ENCODE measurements around the gene CD300E.
"Not testable (repeated sequence)": the region's sequence is repeated elsewhere in the genome, so short reads cannot be mapped to it uniquely, and the experiment has no call there.

Gene CD300E

DNA sequence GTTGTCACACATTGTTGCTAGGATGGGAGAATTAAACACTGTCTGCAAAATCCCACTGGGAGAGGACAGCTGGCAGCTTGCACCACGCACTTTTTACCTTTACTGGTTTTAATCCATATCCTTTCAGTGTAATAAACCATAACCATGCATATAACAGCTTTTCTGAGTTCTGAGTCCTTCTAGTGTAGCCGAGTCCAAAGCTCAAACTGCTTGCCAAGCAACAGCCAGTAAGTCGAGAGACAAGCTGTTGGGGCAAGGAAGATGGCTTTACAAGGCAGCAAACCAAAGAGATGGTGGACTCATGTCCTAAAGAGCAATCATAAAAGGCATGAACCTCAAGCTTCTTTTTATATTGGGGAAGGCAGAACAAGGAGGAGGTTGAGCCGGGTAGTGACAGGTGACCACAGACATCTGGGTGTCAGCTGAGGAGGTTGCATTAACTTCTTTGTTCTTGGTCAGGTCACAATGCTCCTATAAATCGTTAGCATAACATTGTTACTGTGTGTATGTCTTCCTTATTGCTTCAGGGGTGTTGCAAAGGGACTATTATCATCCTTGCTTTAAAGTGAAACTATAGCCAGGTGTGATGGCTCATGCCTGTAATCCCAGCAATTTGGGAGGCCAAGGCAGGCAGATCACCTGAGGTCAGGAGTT lies 48.9 kb downstream of the CD300E start:
- TF ChIP-seq, protein P1, sequence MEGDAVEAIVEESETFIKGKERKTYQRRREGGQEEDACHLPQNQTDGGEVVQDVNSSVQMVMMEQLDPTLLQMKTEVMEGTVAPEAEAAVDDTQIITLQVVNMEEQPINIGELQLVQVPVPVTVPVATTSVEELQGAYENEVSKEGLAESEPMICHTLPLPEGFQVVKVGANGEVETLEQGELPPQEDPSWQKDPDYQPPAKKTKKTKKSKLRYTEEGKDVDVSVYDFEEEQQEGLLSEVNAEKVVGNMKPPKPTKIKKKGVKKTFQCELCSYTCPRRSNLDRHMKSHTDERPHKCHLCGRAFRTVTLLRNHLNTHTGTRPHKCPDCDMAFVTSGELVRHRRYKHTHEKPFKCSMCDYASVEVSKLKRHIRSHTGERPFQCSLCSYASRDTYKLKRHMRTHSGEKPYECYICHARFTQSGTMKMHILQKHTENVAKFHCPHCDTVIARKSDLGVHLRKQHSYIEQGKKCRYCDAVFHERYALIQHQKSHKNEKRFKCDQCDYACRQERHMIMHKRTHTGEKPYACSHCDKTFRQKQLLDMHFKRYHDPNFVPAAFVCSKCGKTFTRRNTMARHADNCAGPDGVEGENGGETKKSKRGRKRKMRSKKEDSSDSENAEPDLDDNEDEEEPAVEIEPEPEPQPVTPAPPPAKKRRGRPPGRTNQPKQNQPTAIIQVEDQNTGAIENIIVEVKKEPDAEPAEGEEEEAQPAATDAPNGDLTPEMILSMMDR (IDR thresholded peaks at IDR 0.05; ENCODE audit: low read depth, low read length, missing control alignments): no peak
- DNase-seq (ENCODE audit: low read depth): no peak
- H3K4me3 ChIP-seq (ENCODE audit: low read depth, low read length): no peak overlapping the region

DNA sequence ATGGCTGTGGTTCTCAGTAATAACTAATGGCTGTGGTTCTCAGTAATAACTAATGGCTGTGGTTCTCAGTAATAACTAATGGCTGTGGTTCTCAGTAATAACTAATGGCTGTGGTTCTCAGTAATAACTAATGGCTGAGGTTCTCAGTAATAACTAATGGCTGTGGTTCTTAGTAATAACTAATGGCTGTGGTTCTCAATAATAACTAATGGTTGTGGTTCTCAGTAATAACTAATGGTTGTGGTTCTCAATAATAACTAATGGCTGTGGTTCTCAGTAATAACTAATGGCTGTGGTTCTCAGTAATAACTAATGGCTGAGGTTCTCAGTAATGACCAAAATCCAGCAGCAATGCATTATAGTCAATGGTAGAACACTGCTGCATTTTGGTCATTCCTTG lies 49.9 kb downstream of the CD300E start:
- not testable (repeated sequence) for DNase-seq (ENCODE audit: low read depth); H3K4me3 ChIP-seq (ENCODE audit: low read depth, low read length)

DNA sequence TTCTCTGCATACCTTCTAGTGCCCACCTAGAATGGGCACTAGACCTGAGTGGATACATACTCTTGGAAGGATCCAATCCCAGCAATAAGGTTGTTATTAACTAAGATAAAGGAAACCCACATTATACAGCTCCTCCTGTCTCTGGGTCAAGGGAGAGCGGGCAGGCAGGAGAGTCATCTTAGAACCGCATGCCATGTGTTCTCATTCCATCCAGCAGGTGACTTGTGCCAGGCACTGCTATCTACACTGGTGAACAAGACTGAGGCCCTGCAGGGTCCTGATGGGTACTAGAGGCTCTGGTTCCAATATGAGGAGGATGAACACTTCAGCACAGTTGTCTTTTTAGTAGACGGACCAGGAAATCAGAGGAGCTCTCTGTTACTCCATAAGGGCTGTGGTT lies 50.4 kb downstream of the CD300E start:
- no peak for DNase-seq (ENCODE audit: low read depth)
- TF ChIP-seq, protein P1 (IDR thresholded peaks at IDR 0.05; ENCODE audit: low read depth, low read length, missing control alignments): no peak
- no peak overlapping the region for H3K4me3 ChIP-seq (ENCODE audit: low read depth, low read length)

DNA sequence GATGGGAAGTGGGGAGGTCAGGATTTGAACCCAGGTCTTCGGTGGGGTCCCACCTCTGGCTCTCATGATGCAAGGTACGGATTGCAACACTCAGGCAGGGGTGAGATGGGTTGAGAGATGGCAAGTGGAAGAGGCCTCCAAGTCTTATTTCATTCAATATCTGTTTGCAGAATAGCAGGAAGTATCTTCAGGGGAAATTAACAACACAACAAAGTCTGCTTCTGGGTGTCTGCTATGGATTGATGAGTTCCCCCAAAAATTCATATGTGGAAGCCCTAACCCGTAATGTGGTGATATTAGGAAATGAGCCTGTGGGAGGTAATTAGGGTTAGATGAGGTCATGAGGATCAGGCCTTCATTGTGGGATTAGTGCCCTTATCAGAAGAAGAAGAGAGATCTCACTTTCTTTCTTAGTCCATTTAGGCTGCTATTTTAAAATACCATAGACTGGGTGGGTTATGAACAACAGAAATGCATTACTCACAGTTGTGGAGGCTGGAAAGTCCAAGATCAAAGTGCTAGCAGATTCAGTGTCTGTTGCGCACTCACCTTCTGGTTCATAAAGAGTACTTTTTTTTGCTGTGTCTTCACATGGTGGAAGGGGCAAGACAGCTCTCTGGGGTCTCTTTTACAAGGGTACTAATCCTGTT lies 51.8 kb downstream of the CD300E start:
- no peak for DNase-seq (ENCODE audit: low read depth)
- TF ChIP-seq, protein P1 (IDR thresholded peaks at IDR 0.05; ENCODE audit: low read depth, low read length, missing control alignments): no peak
- no peak overlapping the region for H3K4me3 ChIP-seq (ENCODE audit: low read depth, low read length)

DNA sequence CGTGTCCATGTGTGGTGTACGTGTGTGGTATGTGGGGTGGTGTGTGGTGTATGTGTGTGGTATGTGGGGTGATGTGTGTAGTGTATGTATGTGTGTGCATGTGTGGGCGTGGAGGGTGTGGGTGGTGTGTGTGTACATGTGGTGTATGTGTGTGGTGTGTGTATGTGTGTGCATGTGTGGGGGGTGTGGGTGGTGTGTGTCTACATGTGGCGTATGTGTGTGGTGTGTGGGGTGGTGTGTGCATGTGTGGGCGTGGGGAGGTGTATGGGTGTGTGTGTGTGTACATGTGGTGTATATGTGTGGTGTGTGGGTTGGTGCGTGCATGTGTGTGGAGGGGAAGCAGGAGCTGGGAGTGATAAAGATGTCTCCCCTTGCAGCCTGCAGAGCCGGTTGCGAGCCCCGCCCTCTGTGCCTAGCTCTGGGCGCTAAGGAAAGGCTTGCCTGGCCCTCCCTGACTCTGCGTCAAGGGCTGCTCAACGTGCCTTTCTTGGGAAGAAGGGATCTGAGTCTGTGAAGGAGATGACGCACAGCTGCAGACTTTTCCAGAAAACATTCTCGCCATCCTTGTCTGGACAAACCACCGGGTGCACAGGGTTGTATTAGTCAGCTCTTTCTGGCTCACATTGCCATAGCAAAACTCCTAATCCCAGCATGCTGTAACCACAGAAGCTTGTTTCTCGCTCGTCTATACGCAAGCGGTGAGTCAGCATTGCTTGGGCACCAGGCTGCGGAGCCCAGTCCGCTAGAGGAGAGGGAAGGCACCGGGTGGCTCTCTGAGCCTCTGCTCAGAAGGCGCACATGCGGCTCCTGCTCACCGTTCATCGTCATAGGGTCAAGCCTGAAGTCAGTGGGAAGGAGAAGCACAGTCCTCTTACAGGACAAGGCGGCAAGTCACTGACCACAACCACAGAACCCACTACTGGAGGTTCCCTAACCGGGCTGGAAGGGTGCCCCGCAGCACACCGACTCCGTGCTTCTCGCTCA lies 54.2 kb downstream of the CD300E start:
- DNase-seq (ENCODE audit: low read depth): no peak
- TF ChIP-seq, protein P1 (IDR thresholded peaks at IDR 0.05; ENCODE audit: low read depth, low read length, missing control alignments): no peak
- no peak overlapping the region for H3K4me3 ChIP-seq (ENCODE audit: low read depth, low read length)

DNA sequence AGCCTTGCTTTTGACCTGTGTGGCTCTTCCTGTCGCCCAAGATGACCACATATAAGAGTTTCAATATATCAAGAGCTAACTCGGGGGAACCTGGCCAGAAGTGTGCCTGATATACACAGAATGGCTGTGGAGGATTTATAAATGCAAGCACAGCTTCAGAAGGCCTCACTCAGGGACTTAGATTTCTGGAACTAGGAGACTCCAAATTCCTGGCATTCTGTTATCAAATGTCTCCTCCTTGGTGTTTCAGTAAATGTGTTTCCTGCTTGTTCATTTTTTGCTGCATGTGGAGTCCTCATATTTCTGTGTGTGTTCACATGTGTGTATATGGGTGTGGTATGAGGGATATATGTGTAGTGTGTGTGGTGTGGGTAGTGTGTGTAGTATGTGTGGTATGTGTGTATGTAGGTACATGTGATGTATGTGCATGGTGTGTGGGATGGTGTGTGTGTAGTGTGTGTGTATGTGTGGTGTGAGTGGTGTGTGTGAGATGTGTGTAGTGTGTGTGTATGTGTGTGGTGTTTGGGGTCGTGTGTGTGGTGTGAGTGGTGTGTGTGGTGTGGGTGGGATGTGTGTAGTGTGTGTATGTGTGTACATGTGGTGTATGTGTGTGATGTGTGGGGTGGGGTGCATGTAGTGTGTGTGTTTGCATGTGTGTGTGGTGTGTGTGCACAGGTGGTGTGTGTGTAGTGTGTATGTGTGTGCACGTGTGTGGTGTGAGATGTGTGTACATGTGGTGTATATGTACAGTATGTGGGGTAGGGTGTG lies 55.2 kb downstream of the CD300E start:
- no peak overlapping the region for H3K4me3 ChIP-seq (ENCODE audit: low read depth, low read length)
- no peak for DNase-seq (ENCODE audit: low read depth)
- TF ChIP-seq, protein P1 (IDR thresholded peaks at IDR 0.05; ENCODE audit: low read depth, low read length, missing control alignments): no peak
